Karpas-422 (cell line): Measurements from ENCODE around the gene CRCP. TPM values are rescaled to one million over a fixed set of nuclear protein-coding genes. Genes with fewer than 3 reads are reported as not detected.
A peak's percentile ranks its signal among the peaks of the same experiment; 100 is the strongest.

Experiments
- DNase-seq: peaks from one replicate; pipeline ENCODE4 v3.0.0-alpha.2; 2015
- H2AFZ ChIP-seq: fragments of 200-600 bp; sonication (generic); 2 replicates; pipeline ENCODE4 v1.6.1; 2014; ENCODE audit warnings: antibody characterized with exemption, low read length, mixed read lengths
- H3K27ac ChIP-seq: fragments of 200-600 bp; sonication (generic); 2 replicates; pipeline ENCODE4 v1.5.1; 2014; ENCODE audit warnings: mild to moderate bottlenecking, low read length, moderate library complexity
- H3K27me3 ChIP-seq: fragments of 200-600 bp; sonication (generic); 2 replicates; pipeline ENCODE4 v1.6.1; 2014; ENCODE audit warnings: low read length, mixed read lengths
- H3K36me3 ChIP-seq: fragments of 200-600 bp; sonication (generic); 2 replicates; pipeline ENCODE4 v1.6.1; 2014; ENCODE audit warnings: low read length, mixed read lengths; ENCODE audit not compliant: insufficient read depth
- H3K4me1 ChIP-seq: fragments of 200-600 bp; sonication (generic); 2 replicates; pipeline ENCODE4 v1.6.1; 2014; ENCODE audit warnings: mild to moderate bottlenecking, low read length, mixed read lengths
- H3K4me2 ChIP-seq: fragments of 200-600 bp; sonication (generic); 2 replicates; pipeline ENCODE4 v1.6.1; 2014; ENCODE audit warnings: low read length, low read depth, mild to moderate bottlenecking; ENCODE audit not compliant: poor library complexity, severe bottlenecking
- H3K4me3 ChIP-seq: fragments of 200-600 bp; sonication (generic); 2 replicates; pipeline ENCODE4 v1.5.1; 2014; ENCODE audit warnings: mild to moderate bottlenecking, antibody characterized with exemption, low read length, mixed read lengths
- H3K79me2 ChIP-seq: fragments of 200-600 bp; sonication (generic); 2 replicates; pipeline ENCODE4 v1.6.1; 2014; ENCODE audit warnings: mild to moderate bottlenecking, low read length, mixed read lengths
- H3K9ac ChIP-seq: fragments of 200-600 bp; sonication (generic); 2 replicates; pipeline ENCODE4 v1.6.0; 2014; ENCODE audit warnings: low read length
- H3K9me2 ChIP-seq: fragments of 200-600 bp; sonication (generic), shearing (Covaris generic); replicated peaks from 2 replicates; pipeline ENCODE4 v1.6.0; 2014; ENCODE audit warnings: mild to moderate bottlenecking, low read length, moderate library complexity; ENCODE audit not compliant: insufficient read depth
- H3K9me3 ChIP-seq: fragments of 300-700, 200-600 bp; sonication (generic); 2 replicates; pipeline ENCODE4 v1.6.1; 2014; ENCODE audit warnings: low read length, mixed read lengths
- H4K20me1 ChIP-seq: fragments of 200-600 bp; sonication (generic); 2 replicates; pipeline ENCODE4 v1.6.1; 2014; ENCODE audit warnings: mild to moderate bottlenecking, antibody characterized with exemption, low read length, low read depth; ENCODE audit not compliant: insufficient read depth
- total RNA-seq: library from RNA; depleted of rRNA; stranded (reverse); fragments of >200 nt; shearing (Covaris generic); gene quantifications from 2 replicates; pipeline ENCODE4 v1.2.3, GENCODE V29; 2014; ENCODE audit warnings: low replicate concordance

Gene CRCP
- total RNA-seq, 1 experiment from 2014 or later, result 22.6 TPM

DNA sequence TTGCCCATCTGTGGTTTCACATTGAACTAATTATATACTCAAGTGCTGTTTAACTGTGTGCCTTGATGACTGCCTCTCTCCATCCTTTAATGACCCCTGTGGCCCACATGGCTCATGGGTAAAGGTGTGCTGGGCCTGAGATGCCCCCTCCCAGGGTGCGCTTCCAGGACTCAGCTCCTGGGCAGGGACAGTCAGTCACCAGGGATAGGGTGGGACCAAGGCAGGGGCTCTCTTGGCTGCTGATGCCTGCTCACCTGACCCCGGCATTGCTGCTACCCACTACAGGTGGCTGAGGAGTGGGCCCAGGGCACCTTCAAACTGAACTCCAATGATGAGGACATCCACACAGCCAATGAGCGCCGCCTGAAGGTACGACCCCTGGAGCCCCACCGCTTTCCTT is 32.6 kb upstream of the CRCP start:
- H3K9ac ChIP-seq, result no peak overlapping the region
- H3K9me2 ChIP-seq, result no peaks in the 10 kb centered on the region
- no peak overlapping the region for H3K27ac ChIP-seq
- peaks cover 2% of the 10 kb centered on the region for H3K4me1 ChIP-seq
- H3K79me2 ChIP-seq, result peaks cover 17% of the 10 kb centered on the region
- 0 out of 2 replicates have a peak, but pooled peaks cover 3% of the 10 kb centered on the region for H3K36me3 ChIP-seq
- H2AFZ ChIP-seq, result no peak overlapping the region
- H3K4me2 ChIP-seq, result no peak overlapping the region
- no peaks in the 10 kb centered on the region for H4K20me1 ChIP-seq
- H3K4me3 ChIP-seq, result no peak overlapping the region
- no peaks in the 10 kb centered on the region for H3K27me3 ChIP-seq
- no peak for DNase-seq
- H3K9me3 ChIP-seq, result no peaks in the 10 kb centered on the region

DNA sequence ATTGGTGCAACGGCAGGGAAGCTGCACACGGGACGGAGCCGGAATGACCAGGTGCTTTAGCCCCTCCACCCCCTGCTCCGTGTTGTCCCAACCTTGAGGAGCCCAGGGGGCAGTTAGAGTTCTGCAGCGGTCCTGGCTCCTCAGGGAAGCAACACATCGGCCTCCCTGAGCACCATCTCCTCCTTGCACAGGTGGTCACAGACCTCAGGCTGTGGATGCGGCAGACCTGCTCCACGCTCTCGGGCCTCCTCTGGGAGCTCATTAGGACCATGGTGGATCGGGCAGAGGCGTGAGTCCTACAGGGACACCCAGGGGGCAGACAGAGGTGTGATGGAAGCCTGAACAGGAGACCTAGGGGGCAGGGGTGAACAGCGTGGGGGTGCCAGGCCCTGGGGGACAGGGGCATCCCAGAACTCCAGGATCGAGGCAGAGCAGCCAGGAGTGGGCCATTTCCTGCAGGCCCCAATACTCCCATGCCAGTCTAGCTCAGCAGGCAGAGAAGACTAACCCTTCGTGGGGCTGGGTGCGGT is 31.7 kb upstream of the CRCP start:
- no peak overlapping the region for H3K27ac ChIP-seq
- peaks cover 11% of the 10 kb centered on the region for H3K79me2 ChIP-seq
- no peaks in the 10 kb centered on the region for H3K9me2 ChIP-seq
- 0 out of 2 replicates have a peak, but pooled peaks cover 3% of the 10 kb centered on the region for H3K36me3 ChIP-seq
- H3K9me3 ChIP-seq, result no peaks in the 10 kb centered on the region
- H3K27me3 ChIP-seq, result no peaks in the 10 kb centered on the region
- no peak overlapping the region for H3K9ac ChIP-seq
- no peak overlapping the region for H3K4me3 ChIP-seq
- no peaks in the 10 kb centered on the region for H4K20me1 ChIP-seq
- no peak for DNase-seq
- no peaks in the 10 kb centered on the region for H3K4me1 ChIP-seq
- H3K4me2 ChIP-seq, result no peak overlapping the region
- H2AFZ ChIP-seq, result no peak overlapping the region

- no peaks in the 10 kb centered on the region for H3K27me3 ChIP-seq
- no peak overlapping the region for H3K27ac ChIP-seq
- no peak overlapping the region for H3K4me3 ChIP-seq
- H3K4me1 ChIP-seq, result no peaks in the 10 kb centered on the region
- no peak overlapping the region for H3K9ac ChIP-seq
- H3K79me2 ChIP-seq, result peaks cover 7% of the 10 kb centered on the region; the same call in 1 of the 2 replicates
- H2AFZ ChIP-seq, result no peak overlapping the region
- no peak overlapping the region for H3K4me2 ChIP-seq
- H3K9me3 ChIP-seq, result no peaks in the 10 kb centered on the region
- no peak for DNase-seq
- no peaks in the 10 kb centered on the region for H4K20me1 ChIP-seq
- 0 out of 2 replicates have a peak, but pooled peaks cover 3% of the 10 kb centered on the region for H3K36me3 ChIP-seq
- H3K9me2 ChIP-seq, result no peaks in the 10 kb centered on the region
These were observed 31.0 kb upstream of the CRCP start for GRCh38 chr7:66083677-66084076.

- Histone ChIP-seq H3K27ac (no peak overlapping the region), H3K9me3 (no peaks in the 10 kb centered on the region), H3K4me3 (no peak overlapping the region), H3K9me2 (no peaks in the 10 kb centered on the region), H2AFZ (no peak overlapping the region), H3K4me2 (no peak overlapping the region), H3K27me3 (no peaks in the 10 kb centered on the region), H3K36me3 (no peaks in the 10 kb centered on the region), H3K9ac (no peak overlapping the region), H4K20me1 (no peaks in the 10 kb centered on the region), H3K79me2 (no peaks in the 10 kb centered on the region), H3K4me1 (no peaks in the 10 kb centered on the region)
- DNase-seq, result no peak
These were observed 25.5 kb upstream of the CRCP start for GRCh38 chr7:66088861-66089838.

GRCh38 chr7:66092654-66093053 is 22.0 kb upstream of the CRCP start:
- DNase-seq, result no peak
- no peak overlapping the region for H3K9ac ChIP-seq
- H3K79me2 ChIP-seq, result no peaks in the 10 kb centered on the region
- H3K27ac ChIP-seq, result no peak overlapping the region
- H3K4me1 ChIP-seq, result no peaks in the 10 kb centered on the region
- no peaks in the 10 kb centered on the region for H3K27me3 ChIP-seq
- H2AFZ ChIP-seq, result no peak overlapping the region
- no peaks in the 10 kb centered on the region for H4K20me1 ChIP-seq
- no peaks in the 10 kb centered on the region for H3K9me3 ChIP-seq
- H3K4me2 ChIP-seq, result no peak overlapping the region
- no peaks in the 10 kb centered on the region for H3K36me3 ChIP-seq
- no peak overlapping the region for H3K4me3 ChIP-seq
- H3K9me2 ChIP-seq, result no peaks in the 10 kb centered on the region

DNA sequence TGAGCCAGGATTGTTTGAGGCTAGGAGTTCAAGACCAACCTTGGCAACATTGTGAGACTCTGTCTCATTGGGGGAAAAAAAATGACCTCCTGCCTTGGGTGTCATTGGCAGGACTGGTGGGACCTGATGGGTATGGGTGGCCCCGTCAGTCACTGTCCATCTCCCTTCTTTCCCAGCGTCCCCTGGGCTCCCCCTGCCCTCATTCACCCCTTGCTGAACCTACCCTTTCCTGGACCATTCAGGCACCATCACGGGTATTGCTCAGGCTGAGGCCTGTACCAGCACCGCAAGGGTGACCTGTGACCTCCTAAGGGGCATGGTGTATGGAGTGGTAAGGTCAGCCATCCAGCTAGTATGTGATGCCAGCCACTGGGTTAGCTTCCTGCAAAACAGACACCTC is 19.6 kb upstream of the CRCP start:
- H3K4me2 ChIP-seq, result no peak overlapping the region
- H2AFZ ChIP-seq, result no peak overlapping the region
- no peaks in the 10 kb centered on the region for H4K20me1 ChIP-seq
- DNase-seq, result no peak
- no peak overlapping the region for H3K27ac ChIP-seq
- H3K79me2 ChIP-seq, result no peaks in the 10 kb centered on the region
- no peak overlapping the region for H3K4me3 ChIP-seq
- no peaks in the 10 kb centered on the region for H3K27me3 ChIP-seq
- no peaks in the 10 kb centered on the region for H3K9me3 ChIP-seq
- H3K9ac ChIP-seq, result no peak overlapping the region
- peaks cover 7% of the 10 kb centered on the region for H3K4me1 ChIP-seq
- H3K9me2 ChIP-seq, result no peaks in the 10 kb centered on the region
- H3K36me3 ChIP-seq, result no peaks in the 10 kb centered on the region

- DNase-seq, result no peak
- Histone ChIP-seq H3K4me1 (peaks cover 11% of the 10 kb centered on the region), H3K4me3 (no peak overlapping the region), H3K9me2 (no peaks in the 10 kb centered on the region), H3K36me3 (no peaks in the 10 kb centered on the region), H3K9me3 (no peaks in the 10 kb centered on the region), H3K4me2 (no peak overlapping the region), H3K79me2 (no peaks in the 10 kb centered on the region), H4K20me1 (no peaks in the 10 kb centered on the region), H3K27me3 (no peaks in the 10 kb centered on the region), H3K9ac (no peak overlapping the region), H2AFZ (no peak overlapping the region), H3K27ac (no peak overlapping the region)
These were observed 15.5 kb upstream of the CRCP start for GRCh38 chr7:66099232-66099550.

GRCh38 chr7:66099551-66100407 is 14.9 kb upstream of the CRCP start:
- Histone ChIP-seq H3K9ac (peak overlapping the region; percentile 65), H3K27me3 (no peaks in the 10 kb centered on the region), H3K4me2 (peak overlapping the region; percentile 66), H3K36me3 (no peaks in the 10 kb centered on the region), H3K27ac (peak overlapping the region; percentile 64), H3K9me3 (no peaks in the 10 kb centered on the region), H3K9me2 (no peaks in the 10 kb centered on the region), H2AFZ (peak overlapping the region; percentile 77), H3K4me3 (peak overlapping the region; percentile 58; the same call in 1 of the 2 replicates), H3K79me2 (no peaks in the 10 kb centered on the region), H4K20me1 (no peaks in the 10 kb centered on the region), H3K4me1 (peaks cover 11% of the 10 kb centered on the region)
- peak; percentile 68 for DNase-seq
